AG08395 (cell line): Measurements from ENCODE around the gene RIMS1.

Experiments
- DNase-seq: peaks from one replicate; pipeline ENCODE4 v3.0.0; 2012; ENCODE audit warnings: mixed read lengths, low spot score

RIMS1 gene

DNA sequence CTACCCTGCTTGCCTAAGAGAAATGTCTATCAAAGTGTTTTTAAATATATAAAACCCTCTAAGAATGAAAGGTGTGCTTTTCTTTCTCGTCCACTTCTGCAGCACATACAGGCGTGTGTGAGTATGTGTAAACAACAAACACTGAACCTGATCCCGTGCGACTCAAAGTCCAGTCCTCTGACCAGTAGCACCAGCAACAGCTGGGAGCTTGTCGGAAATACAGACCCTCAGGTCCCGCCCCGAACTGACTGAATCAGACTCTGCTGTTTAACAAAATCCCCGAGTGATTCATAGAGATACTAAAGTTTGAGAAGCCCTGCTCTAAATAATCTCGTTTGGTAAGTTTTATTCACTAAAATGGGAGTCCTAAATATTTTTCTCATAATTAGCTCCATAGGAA lies 527.5 kb downstream of the RIMS1 start:
- DNase-seq: no peak

DNA sequence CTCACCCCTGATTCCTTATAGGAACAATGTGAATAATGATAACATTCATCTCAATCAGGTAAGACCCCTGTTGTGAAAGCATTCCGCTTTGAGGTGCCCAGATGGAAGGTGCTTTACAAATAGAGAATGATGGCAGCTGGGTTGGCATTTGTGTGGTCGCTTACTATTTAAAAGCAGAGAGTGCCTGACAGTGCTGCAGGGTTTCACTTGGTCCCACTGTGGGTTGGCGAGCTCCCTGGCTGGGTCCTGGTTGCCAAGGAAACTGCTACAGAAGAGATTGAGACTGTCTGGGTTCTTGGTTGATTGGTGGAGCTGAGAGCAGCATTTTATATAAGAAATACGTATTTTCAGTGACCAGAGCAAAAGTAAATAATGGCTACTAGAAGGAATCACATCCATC lies 528.3 kb downstream of the RIMS1 start:
- DNase-seq: no peak

DNA sequence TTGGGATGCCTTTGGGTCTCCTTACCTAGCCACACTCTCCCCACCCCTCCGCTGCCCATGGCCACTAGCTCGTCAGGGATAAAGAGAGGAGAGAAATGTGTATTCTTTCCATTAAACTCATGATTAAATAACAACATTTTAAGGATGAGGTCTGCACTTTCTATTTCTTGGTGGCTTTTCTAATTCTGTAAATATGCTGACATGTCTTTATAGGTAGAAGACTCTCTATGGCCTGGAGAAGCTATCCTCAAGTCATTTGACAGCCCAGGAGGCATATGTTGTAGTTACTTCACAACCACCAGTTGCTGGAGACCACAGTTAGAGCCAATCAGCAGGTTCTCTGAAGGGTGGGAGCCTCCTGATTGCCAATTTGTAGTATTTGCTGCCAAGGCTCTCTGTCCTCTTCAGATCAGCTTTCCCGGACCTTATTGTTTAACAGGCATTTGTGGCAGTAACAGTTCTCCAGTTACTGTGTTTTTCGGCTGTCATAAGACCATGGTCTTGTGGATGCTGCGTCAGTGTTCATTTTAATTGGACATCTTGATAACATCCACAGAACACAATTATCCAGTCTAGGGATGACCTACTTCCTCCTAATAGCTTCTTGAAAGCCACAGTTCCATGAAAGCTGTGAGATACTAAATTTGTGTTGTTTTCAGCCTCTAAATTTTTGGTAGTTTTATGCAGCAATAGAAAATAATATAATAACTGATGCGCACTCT lies 530.6 kb downstream of the RIMS1 start:
- no peak for DNase-seq

DNA sequence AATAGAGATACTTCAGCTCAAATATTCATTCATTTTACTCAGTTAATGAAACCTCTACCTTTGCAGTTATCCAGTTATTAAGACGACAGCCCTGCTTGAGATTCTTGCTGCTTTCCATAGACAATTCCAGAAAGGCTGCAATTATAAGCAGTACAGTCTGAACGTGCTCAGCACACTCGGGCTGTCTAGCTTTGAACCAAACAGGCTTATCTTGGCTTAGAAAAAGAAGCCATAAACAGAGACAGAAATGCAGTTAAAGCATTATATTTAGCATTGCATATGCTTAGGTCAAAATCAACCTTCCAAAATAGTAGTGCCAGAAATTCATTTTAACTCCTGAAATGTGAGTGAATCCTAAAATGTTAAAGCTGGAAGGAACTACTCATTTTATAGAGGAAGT lies 531.4 kb downstream of the RIMS1 start:
- DNase-seq: no peak

DNA sequence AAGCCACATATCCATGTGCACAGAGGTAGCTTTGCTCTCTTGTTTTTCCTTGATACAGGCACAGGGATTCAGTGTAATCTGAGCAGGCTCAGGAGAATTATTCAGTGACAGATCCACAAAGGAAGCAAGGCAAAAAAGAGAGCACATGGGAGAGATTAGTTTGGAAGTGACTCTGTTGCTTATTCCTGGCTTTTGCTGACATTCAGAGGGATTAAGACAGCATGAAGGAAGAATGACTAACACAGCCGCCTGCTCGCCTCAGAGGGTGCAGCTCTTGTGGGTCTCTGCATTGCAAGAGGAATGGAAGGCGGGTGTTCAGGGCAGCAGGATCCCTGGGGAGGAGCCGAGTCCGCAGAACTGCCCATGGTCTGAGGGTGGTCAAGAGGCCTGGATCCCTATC lies 532.1 kb downstream of the RIMS1 start:
- DNase-seq: peak; percentile 78

DNA sequence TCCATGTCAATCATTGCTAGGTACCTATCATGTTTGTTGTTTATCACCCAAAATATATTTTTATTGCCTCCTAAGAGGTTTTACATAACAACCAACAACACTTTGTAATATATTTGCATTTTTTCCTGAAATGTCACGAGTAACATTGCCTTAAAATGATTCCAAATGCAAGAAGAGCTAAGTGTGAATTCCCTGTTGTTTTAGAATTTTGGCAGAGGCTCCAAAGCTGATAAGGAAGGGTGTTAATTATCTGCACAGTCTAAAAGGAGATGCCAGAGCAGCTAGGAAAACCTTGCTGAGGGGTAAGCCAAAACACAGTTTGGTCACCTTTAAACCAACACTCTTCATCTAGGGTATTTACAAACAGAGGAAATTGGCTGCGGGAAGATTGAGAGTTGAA lies 533.6 kb downstream of the RIMS1 start:
- DNase-seq: no peak

DNA sequence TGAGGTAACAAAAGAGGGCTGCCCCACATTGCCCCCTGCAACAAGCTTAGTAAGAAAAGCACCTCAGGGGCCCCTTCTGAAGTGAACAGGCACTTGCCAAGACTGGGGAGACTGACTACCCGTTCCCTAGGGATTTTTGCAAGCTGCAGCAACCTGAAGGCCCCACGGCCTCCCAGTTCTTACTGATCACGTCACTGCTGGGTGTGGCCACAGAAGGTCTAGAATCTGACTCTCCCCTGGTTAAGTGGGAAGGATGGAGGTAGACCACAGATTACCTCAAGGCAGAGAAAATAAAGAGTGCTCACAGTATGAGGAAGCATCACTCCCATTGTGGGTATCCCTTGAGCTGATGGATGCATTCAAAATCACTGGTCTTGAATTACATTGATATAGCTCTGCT lies 534.1 kb downstream of the RIMS1 start:
- no peak for DNase-seq

DNA sequence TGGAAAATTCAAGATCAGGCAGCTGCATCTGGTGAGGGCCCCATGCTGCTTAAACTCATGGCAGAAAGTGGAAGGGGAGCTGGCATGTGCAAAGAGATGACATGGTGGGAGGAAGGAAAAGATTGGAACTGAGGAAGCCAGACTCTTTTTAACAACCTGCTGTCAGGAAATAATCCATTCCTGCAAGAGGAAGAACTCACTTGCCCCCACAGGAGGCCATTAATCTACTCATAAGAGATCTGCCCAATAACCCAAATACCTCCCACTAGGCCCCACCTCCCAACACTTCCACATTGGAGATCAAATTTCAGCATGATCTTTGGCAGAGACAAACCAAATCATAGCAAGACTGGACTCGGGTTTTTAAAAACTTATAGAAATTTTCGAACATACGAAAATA lies 535.0 kb downstream of the RIMS1 start:
- DNase-seq: no peak

DNA sequence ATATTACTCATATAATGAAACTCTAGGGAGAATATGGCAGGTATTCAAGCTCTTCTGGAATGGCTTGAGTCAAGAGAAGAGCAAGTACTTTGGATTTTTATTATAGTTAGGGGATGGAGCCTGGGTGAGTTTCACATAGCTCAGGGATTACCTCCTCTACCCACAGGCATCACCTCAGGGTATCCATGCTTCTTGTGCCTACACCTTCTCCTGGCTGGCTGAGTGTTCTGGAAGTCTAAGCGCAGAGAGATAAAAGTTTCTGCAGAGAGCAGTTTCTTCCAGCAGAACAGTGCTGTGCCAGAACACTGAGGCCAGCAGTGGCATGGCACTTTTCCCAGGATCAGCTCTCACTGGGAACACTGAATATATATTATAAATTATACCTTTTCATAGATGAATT lies 535.8 kb downstream of the RIMS1 start:
- DNase-seq: peak; percentile 31

DNA sequence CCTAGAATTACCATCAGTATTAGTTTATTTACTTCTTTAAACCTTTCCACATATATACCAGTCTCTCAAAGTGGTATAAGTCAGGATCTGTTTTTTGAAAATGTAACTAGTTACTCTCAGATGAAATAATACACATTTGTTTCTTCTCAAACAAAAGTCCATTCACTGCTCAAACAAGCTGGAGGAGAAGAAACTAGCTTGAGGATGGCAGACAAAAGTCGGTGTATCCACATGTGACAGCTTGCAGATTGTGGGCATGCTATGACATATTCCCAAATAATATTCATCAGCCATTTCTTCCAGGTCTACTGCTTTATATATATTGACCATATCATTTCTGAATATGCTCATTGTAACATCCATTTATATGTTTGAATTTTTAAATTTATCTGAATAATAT lies 538.1 kb downstream of the RIMS1 start:
- DNase-seq: no peak

DNA sequence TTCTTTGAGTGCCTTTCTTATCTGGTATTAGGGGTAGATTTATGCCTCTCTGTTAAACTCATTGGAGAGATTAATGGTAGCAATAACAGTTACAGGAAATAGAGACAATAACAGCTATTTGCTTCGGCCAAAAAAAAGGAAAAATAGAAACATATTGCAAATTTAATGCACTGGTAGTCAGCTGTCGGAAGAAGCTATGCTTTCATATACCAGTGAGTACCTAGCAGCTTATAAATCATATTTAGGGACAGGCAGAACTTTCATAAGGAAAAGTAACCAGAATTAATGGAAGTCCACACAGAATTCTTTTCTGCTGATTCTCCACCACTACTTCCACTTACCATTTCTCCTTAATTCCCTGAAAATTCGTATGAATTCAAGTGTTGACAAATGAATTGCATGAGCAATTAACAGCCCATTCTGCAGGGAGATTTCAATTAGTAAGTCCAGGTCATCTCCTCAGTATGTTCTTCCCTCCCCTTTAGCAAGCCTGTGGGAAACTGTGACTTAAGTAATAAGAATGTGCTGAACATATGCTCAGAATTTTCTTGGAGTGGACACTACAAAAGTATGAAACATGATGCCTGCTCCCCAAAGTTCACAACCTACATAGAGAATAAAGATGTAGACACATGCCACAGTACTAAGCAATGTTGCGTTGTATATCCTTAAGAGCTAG lies 538.8 kb downstream of the RIMS1 start:
- DNase-seq: peak; percentile 92

DNA sequence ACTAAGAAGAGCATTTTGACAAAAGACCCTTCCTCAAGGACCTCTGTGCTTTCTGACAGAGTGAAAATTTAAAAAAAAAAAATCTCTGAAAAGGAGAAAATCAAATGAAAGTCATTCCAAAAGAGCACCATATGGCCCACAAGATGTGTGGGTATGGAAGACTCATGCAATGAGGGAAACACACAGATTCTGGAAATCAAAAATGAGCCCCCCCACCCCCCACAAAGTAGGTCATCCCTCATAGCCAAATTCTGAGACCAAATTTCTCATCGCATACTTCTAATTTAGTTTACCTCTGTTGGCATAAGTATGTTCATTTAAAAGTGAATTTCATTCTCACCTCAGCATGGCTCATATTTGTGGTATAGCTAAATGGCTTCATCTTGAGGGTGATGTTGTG lies 554.3 kb downstream of the RIMS1 start:
- no peak for DNase-seq

DNA sequence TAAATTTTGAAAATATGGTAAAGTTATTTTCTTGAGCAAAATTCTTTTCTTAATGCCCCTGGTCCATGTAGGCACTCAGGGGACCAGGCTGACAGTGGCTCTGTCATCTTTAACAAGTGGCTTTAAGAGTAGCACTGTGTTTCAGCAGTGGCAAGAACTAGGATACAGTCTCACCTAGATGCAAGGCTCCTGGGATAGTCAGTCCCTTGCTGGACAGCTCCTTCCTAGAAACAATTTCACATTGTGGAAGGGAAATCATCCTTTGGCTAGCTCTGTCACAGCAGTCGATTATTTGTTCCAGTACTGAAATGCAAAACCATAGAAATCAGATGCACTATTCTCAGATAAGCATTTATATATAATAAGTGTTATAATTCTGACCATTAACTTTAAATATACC lies 560.1 kb downstream of the RIMS1 start:
- DNase-seq: peak; percentile 14
